Measurements from ENCODE around the gene PRUNE2.

PRUNE2 gene

GRCh38 chr9:76626141-76626540 lies 279.8 kb downstream of the PRUNE2 start:
- H3K4me3 ChIP-seq = no peak overlapping the region
- TF ChIP-seq POLR2AphosphoS5 (IDR thresholded peaks at IDR 0.05; ENCODE audit: borderline replicate concordance, low read depth, low read length) (no peak), FOXP2 (optimal IDR thresholded peaks at IDR 0.05; ENCODE audit: control extremely low read depth, extremely low read length, insufficient read depth) (no peak), EZH2 (IDR thresholded peaks at IDR 0.05) (no peak)
- no peak overlapping the region for H3K27ac ChIP-seq
- no peak overlapping the region for H3K9ac ChIP-seq (ENCODE audit: insufficient read length)
- no peak for DNase-seq (ENCODE audit: low read depth, low spot score)
- H3K9me3 ChIP-seq (ENCODE audit: low read depth, low read length) = no peaks in the 10 kb centered on the region
- H3K36me3 ChIP-seq (ENCODE audit: insufficient read depth, low read length) = no peaks in the 10 kb centered on the region

DNA sequence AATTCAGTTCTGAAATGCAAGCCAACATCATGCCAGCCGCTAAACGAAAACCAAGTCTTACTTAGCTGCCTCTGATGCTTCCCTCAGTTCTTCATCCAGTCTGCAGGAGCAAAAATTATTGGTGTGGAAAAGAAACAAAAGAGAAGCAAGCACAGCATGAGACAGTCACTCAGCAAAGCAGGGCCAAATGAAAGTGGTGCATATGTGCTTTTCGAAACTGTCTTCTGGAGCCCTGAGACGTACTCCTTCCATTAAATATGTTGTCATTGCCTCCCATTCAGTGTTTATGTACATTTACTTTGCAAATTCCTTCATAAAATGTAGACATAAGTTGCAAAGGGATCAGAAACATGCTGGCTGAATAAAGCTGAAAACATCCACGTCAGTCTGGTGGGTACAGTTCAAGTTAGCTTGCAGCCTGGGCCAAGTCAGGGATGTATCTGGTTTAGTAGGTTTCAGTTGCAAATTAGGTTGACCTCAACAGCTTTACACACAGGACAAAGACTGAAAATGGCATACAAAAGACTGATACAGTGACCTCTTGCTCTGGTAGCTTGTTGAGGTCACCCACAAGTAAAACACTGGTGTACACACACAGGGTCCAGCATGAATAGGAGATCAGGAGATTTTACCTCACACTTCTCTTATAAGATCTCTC lies 281.4 kb downstream of the PRUNE2 start:
- H3K4me3 ChIP-seq = no peak overlapping the region
- H3K36me3 ChIP-seq (ENCODE audit: insufficient read depth, low read length) = no peaks in the 10 kb centered on the region
- H3K9ac ChIP-seq (ENCODE audit: insufficient read length) = no peak overlapping the region
- no peak overlapping the region for H3K27ac ChIP-seq
- H3K9me3 ChIP-seq (ENCODE audit: low read depth, low read length) = no peaks in the 10 kb centered on the region
- no peak for TF ChIP-seq POLR2AphosphoS5 (IDR thresholded peaks at IDR 0.05; ENCODE audit: borderline replicate concordance, low read depth, low read length)
- no peak for DNase-seq (ENCODE audit: low read depth, low spot score)

GRCh38 chr9:76620996-76621395 lies 284.9 kb downstream of the PRUNE2 start:
- Histone ChIP-seq H3K9me3 (ENCODE audit: low read depth, low read length) (no peaks in the 10 kb centered on the region), H3K9ac (ENCODE audit: insufficient read length) (no peak overlapping the region), H3K4me3 (no peak overlapping the region), H3K36me3 (ENCODE audit: insufficient read depth, low read length) (no peaks in the 10 kb centered on the region), H3K27ac (no peak overlapping the region)
- no peak for DNase-seq (ENCODE audit: low read depth, low spot score)
- no peak for TF ChIP-seq POLR2AphosphoS5 (IDR thresholded peaks at IDR 0.05; ENCODE audit: borderline replicate concordance, low read depth, low read length)
- TF ChIP-seq FOXP2 (optimal IDR thresholded peaks at IDR 0.05; ENCODE audit: control extremely low read depth, extremely low read length, insufficient read depth) = no peak
- no peak for TF ChIP-seq EZH2 (IDR thresholded peaks at IDR 0.05)

- H3K9ac ChIP-seq (ENCODE audit: insufficient read length) = no peak overlapping the region
- no peaks in the 10 kb centered on the region for H3K9me3 ChIP-seq (ENCODE audit: low read depth, low read length)
- no peak overlapping the region for H3K4me3 ChIP-seq
- no peaks in the 10 kb centered on the region for H3K36me3 ChIP-seq (ENCODE audit: insufficient read depth, low read length)
- DNase-seq (ENCODE audit: low read depth, low spot score) = no peak
- no peak for TF ChIP-seq POLR2AphosphoS5 (IDR thresholded peaks at IDR 0.05; ENCODE audit: borderline replicate concordance, low read depth, low read length)
- no peak overlapping the region for H3K27ac ChIP-seq
These were observed 285.3 kb downstream of the PRUNE2 start for GRCh38 chr9:76620581-76620980.

GRCh38 chr9:76619640-76620039 lies 286.3 kb downstream of the PRUNE2 start:
- no peak for TF ChIP-seq POLR2AphosphoS5 (IDR thresholded peaks at IDR 0.05; ENCODE audit: borderline replicate concordance, low read depth, low read length)
- TF ChIP-seq FOXP2 (optimal IDR thresholded peaks at IDR 0.05; ENCODE audit: control extremely low read depth, extremely low read length, insufficient read depth) = no peak
- TF ChIP-seq EZH2 (IDR thresholded peaks at IDR 0.05) = no peak
- H3K9me3 ChIP-seq (ENCODE audit: low read depth, low read length) = no peaks in the 10 kb centered on the region
- no peaks in the 10 kb centered on the region for H3K36me3 ChIP-seq (ENCODE audit: insufficient read depth, low read length)
- no peak overlapping the region for H3K27ac ChIP-seq
- no peak for DNase-seq (ENCODE audit: low read depth, low spot score)
- H3K9ac ChIP-seq (ENCODE audit: insufficient read length) = no peak overlapping the region
- H3K4me3 ChIP-seq = no peak overlapping the region

DNA sequence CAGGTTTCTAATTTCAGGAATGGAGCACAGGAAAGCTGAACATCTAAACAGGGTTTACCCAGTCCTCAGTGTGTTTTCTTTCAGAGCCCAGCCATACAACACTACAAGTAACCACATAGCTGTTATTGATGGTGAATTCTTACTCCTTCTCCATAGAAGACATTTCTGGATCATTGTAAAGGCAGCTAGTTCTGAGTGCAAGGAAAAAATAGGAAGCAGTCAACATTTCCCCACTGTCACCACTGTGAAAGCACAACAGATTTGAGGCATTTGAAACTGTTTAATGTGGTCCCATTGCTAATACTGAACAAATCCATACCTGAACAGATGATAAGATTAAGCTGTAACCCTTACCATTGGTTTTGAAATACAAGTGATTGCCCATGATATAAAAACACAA lies 286.7 kb downstream of the PRUNE2 start:
- no peak overlapping the region for H3K27ac ChIP-seq
- no peaks in the 10 kb centered on the region for H3K9me3 ChIP-seq (ENCODE audit: low read depth, low read length)
- H3K36me3 ChIP-seq (ENCODE audit: insufficient read depth, low read length) = no peaks in the 10 kb centered on the region
- no peak for TF ChIP-seq POLR2AphosphoS5 (IDR thresholded peaks at IDR 0.05; ENCODE audit: borderline replicate concordance, low read depth, low read length)
- no peak for TF ChIP-seq FOXP2 (optimal IDR thresholded peaks at IDR 0.05; ENCODE audit: control extremely low read depth, extremely low read length, insufficient read depth)
- TF ChIP-seq EZH2 (IDR thresholded peaks at IDR 0.05) = no peak
- DNase-seq (ENCODE audit: low read depth, low spot score) = no peak
- H3K4me3 ChIP-seq = no peak overlapping the region
- no peak overlapping the region for H3K9ac ChIP-seq (ENCODE audit: insufficient read length)

GRCh38 chr9:76618762-76619161 lies 287.2 kb downstream of the PRUNE2 start:
- Histone ChIP-seq H3K9ac (ENCODE audit: insufficient read length) (no peak overlapping the region), H3K36me3 (ENCODE audit: insufficient read depth, low read length) (no peaks in the 10 kb centered on the region), H3K4me3 (no peak overlapping the region), H3K9me3 (ENCODE audit: low read depth, low read length) (no peaks in the 10 kb centered on the region), H3K27ac (no peak overlapping the region)
- no peak for DNase-seq (ENCODE audit: low read depth, low spot score)
- TF ChIP-seq FOXP2 (optimal IDR thresholded peaks at IDR 0.05; ENCODE audit: control extremely low read depth, extremely low read length, insufficient read depth) = no peak
- no peak for TF ChIP-seq EZH2 (IDR thresholded peaks at IDR 0.05)
- no peak for TF ChIP-seq POLR2AphosphoS5 (IDR thresholded peaks at IDR 0.05; ENCODE audit: borderline replicate concordance, low read depth, low read length)

- no peaks in the 10 kb centered on the region for H3K9me3 ChIP-seq (ENCODE audit: low read depth, low read length)
- H3K36me3 ChIP-seq (ENCODE audit: insufficient read depth, low read length) = no peaks in the 10 kb centered on the region
- no peak overlapping the region for H3K9ac ChIP-seq (ENCODE audit: insufficient read length)
- H3K27ac ChIP-seq = no peak overlapping the region
- H3K4me3 ChIP-seq = no peak overlapping the region
- DNase-seq (ENCODE audit: low read depth, low spot score) = no peak
- TF ChIP-seq POLR2AphosphoS5 (IDR thresholded peaks at IDR 0.05; ENCODE audit: borderline replicate concordance, low read depth, low read length) (no peak), EZH2 (IDR thresholded peaks at IDR 0.05) (no peak), FOXP2 (optimal IDR thresholded peaks at IDR 0.05; ENCODE audit: control extremely low read depth, extremely low read length, insufficient read depth) (no peak)
These were observed 288.3 kb downstream of the PRUNE2 start for GRCh38 chr9:76617497-76618175.

GRCh38 chr9:76616780-76617179 lies 289.1 kb downstream of the PRUNE2 start:
- Histone ChIP-seq H3K9ac (ENCODE audit: insufficient read length) (no peak overlapping the region), H3K4me3 (no peak overlapping the region), H3K36me3 (ENCODE audit: insufficient read depth, low read length) (no peaks in the 10 kb centered on the region), H3K9me3 (ENCODE audit: low read depth, low read length) (no peaks in the 10 kb centered on the region), H3K27ac (no peak overlapping the region)
- DNase-seq (ENCODE audit: low read depth, low spot score) = no peak
- TF ChIP-seq EZH2 (IDR thresholded peaks at IDR 0.05) (no peak), POLR2AphosphoS5 (IDR thresholded peaks at IDR 0.05; ENCODE audit: borderline replicate concordance, low read depth, low read length) (no peak), FOXP2 (optimal IDR thresholded peaks at IDR 0.05; ENCODE audit: control extremely low read depth, extremely low read length, insufficient read depth) (no peak)
